GM19043 (cell line): ENCODE data around the gene PTGIS.
"Not testable (repeated sequence)": the region's sequence is repeated elsewhere in the genome, so short reads cannot be mapped to it uniquely, and the experiment has no call there.

ENCODE experiments used
- ATAC-seq: cut with Tn5 transposase; IDR thresholded peaks from one replicate; pipeline ENCODE4 v1.9.1; 2021; ENCODE audit warnings: low read depth; ENCODE audit not compliant: unreplicated experiment

Gene PTGIS

DNA sequence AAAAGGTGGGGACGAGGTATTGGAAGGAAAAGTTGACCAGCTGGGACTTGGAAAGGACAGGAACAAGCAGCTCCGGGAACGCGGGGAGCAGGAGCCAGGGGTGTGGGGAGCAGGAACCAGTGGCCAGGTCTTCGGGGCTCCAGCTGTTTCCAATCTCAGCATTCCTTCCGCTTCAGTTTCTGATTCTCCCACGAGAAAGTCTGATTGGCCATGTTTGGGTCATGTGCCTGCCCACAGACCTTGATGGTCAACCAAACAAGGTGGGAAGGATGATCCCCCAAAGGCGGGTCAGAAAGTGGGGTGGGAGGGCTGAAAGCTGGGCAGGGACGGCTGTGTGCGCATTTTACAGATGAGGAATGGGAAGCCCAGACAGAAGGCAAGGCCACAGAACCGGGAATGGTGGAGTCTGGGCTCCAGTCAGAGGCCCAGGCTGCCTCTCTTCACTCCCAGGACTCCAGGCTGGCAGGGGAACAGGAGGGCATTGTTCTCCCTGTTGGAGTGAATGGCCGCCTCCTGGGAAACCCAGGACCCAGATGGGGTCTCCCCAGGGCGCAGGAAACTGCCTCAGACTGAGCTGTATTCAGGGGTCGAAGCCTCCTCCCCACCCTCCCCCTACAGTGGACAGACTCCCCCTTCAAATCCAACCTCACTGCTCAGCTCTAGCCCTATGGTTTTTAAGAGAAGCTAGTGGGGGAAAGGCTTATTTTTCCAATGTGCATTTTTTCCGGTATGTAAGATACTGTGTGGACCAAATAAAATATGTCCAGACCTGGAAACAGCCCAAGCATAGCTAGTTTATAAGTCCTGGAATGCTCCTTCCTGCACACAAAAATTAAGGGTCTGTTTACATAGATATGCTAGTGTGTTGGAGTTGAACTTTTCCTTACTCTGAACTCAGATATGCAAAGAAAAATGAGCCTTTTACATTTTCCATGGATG is 12.2 kb upstream of the PTGIS start:
- no peak for ATAC-seq

DNA sequence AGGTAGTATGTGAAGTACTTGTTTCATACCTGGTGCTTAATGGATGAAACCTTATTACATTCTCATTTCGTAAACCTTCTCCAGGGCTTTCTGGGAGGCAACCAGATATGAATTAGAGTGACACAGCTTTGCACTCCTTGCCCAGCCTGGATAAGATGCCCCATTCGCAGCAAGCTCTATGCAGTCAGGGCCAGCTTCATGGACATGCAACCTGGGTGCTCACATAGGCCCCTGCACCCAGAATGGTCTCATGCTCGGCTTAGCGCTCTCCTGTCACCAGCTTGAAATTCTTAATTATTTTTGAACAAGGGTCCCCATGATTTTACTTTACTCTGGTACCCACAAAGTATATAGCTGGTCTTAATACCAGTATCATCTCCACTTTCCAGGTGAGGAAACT is 11.3 kb upstream of the PTGIS start:
- ATAC-seq: no peak

DNA sequence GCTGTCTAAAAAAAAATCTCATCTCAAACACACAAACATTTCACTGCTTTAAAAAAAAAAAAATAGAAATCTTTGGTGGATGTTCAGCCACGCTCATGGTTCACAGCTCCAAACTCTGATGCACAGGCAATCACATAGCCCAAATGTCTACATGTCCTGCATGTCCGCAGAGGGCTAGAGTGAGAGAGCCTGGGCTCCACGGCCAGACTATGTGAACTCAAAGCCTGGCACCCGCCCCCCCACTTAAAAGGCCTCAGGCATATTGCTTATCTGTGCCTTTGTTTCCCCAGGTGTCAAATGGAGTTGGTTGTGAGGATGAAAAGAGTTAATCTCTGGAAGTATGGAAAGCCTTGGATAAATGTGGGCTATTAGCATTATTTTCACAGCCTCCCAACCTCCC is 10.5 kb upstream of the PTGIS start:
- ATAC-seq: no peak

DNA sequence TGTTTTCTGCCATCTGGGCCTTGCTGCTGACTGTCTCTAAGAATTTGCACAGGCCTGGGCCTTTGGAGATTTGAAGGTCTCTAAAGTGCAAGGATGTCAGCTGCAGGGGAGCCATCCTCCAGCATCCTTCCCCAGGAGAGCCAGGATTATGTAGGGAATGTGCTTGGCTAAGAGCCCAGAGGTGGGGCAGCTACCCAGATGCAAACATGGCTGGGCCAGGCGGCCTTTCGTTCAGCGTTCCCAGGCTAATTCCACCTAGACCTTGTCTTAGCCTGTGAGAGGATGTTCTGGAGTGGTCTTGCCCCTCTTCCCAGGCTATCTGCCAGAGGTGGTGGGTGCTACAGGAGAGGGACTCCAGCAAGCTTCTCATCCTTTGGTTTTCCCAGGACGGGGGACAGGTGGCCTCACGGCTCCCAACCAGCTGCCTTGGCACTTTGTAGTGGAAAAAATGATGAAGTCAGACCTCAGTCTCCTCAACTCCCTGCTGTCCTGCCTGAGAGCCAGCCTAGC is 7.7 kb upstream of the PTGIS start:
- ATAC-seq: no peak

DNA sequence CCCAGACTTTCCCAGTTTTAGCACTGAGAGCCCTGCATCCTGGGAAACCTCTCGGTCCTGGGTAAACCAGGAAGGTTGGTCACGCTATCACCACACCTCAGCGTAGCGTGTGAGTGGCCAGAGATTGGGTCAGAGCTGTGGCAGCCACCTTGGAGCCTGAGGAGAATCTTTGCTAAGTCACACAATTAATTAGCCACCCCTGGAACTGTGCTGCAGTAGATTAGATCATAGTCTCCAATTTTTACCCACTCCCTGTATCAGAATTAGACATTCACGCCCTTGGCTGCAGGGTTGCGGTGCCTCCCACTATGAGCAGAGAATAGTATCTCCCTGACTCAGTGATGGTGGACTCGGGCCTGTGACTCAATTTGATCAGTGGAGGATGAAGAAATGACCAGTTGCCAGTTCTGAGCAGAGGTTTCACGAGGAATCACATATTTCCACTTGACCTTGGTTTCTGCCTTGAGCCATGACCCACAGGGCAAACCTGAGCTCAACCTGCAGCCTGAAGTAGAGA is 6.0 kb upstream of the PTGIS start:
- ATAC-seq: no peak

DNA sequence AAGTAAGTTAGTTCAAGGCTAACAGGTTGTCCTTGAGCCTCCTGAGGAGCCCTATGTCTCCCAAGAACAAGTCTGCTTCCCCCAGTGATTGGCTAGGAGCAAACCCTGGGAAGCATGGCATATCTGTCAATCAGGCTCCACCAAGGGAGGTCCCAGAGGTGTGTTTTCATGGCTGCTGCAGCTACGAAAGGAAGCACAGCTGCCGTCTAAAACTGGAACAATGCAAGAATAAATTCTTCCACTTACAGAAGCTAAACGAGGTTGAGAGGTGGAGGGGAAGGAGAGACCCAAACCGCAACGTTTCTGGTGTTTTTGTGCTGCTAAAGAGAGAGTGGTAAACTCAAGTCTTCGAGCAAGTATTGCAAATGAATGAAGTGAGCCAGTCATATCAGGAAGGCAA is 4.9 kb upstream of the PTGIS start:
- no peak for ATAC-seq

DNA sequence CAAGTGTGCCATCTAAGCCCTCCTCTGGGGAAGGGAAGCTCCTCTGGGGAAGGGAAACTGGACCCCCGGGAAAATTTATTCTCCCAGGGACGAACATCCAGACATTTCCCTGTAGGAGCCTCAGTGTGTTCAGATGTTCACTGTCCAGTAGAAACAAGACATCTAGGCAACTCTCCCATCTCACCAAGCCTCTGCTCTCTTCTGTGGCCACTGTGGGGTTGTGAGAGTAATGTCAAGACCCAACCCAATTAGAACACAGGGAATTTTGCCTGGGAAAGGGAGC is 3.6 kb upstream of the PTGIS start:
- ATAC-seq: no peak

DNA sequence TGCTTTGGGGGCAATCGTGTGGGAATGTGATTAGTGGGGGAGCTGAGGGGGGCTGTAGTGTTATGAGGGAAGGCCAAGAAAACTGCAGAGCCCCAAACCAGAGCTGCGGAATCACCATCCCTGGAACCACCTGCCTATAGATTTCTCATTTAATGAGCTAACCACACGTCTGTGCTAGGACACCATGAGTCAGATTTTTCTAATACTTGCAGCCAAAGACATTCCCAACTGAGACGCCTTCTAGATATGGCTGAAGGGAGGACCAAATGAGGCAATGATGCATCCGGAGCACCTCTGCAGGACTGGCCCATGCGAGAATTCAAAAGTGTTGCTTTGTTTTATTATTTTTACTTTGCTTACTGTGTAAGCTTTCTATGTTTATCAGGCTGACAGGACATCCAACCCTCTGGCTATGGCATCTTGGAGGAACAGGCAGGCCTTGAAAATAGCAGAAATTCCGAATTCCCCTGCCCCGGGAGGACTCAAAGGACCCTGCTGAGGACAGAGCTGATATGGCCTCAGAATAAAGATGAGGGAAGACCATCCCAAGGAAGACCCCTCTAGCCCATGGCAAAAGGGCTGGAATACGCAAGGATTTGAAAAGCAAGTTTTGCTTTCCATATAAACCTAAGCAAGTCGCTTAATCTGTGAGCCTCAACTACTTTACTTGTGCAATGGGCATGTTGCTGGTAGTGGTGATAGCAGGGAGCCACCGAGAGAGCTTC is 3.1 kb upstream of the PTGIS start:
- no peak for ATAC-seq

DNA sequence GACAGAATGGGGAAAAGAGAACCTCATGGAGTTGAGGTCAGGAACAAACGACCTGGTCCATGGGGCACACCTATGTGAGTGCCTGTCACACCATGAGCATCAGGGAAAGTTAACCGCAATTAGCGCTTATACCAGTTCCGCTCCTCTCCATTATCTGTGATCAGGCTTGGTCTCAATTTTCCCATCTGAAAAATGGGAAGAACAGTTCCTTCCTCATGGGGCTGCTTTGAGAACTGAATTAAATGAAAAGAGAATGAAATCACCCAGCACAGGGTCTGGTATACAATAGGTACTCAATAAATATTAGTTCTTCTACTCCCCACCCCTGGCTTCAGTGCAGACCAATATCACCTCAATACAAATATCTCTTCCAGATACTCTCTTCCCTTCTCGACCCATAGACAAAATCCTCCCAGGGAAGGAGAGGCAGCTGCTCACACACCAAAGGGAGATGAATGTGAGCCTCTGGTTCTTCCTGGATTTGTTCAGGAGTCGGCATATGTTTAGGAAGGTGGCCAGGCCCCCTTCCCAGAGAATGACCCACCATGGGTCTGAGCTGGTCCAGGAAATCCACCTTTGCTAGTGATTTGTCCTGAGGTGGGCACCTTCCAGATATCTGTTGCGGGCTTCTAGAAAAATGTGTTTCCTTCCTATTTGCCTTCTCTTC is 2.4 kb upstream of the PTGIS start:
- ATAC-seq: no peak

DNA sequence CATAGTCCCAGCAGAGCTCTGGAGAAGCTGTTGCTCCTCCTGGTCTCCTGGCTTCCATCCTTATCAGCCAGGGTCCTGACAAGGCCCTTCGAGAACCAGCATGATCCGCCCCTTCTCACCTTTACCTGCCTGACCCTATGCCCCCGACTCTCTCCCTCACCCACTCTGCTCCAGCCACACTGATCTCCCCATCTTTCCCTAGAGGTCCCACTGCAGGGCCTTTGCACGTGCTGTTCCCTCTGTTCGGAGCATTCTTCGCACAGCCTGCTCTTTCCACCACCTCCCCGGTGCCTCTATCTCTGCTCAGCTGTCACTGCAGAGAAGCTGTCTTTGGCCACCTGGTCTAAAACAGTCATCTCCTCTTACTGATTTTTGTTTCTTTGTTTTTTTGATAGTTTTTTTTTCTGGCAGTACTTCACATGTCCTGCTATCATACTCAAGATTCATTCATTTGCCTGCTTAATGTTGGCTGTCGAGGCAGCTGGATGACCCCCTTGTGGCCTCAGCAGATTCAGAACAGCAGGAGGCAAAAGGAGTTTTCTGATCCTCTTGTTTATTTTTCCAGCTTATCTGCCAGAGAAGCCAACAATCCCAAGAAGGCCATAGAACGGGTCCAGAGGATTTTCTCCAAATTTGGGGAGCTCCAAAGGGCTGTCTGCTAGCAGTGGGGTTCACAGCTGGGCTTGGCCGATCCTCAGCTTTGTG is 1.6 kb upstream of the PTGIS start:
- ATAC-seq: no peak

DNA sequence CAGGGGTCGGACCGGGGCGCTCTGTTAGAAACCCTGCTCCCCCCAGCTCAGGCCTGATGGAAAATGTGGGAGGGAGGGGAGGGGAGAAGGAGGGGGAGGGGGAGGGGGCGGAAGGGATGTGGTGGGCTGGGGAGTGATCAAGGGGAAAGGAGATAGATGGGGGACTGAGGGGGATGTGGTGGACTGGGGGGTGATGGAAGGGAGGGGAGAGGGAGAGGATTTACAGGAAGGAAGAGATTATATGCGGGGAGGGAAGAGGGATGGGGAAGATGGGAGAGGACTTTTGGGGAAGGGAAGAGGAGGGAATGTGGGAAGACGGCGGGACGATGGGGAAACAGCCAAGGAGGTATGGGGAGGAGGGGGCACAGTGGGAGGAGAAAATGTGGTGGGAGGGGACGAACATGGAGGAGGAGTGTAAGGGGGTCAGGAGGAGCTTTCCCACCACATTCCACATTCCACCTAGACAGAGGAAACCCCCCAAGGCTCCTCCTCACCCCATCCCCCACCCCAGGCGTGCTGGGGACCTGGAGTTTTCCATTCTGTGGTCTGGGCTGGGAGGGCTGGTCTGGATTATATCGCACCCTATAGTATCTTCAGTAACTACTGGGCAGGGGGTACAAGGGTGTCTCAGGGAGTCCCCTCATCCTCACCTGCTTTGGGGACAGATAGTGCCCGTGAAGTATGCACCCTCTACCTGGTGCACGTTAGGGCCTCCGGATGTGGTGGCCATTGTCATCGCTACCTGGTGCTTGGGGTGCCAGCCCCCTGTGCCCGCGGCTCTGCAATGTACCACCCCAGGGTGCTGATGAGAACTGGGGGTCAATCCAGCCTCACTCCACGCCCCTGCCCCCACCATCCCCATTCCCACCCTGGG is 578 bp upstream of the PTGIS start:
- ATAC-seq: no peak

DNA sequence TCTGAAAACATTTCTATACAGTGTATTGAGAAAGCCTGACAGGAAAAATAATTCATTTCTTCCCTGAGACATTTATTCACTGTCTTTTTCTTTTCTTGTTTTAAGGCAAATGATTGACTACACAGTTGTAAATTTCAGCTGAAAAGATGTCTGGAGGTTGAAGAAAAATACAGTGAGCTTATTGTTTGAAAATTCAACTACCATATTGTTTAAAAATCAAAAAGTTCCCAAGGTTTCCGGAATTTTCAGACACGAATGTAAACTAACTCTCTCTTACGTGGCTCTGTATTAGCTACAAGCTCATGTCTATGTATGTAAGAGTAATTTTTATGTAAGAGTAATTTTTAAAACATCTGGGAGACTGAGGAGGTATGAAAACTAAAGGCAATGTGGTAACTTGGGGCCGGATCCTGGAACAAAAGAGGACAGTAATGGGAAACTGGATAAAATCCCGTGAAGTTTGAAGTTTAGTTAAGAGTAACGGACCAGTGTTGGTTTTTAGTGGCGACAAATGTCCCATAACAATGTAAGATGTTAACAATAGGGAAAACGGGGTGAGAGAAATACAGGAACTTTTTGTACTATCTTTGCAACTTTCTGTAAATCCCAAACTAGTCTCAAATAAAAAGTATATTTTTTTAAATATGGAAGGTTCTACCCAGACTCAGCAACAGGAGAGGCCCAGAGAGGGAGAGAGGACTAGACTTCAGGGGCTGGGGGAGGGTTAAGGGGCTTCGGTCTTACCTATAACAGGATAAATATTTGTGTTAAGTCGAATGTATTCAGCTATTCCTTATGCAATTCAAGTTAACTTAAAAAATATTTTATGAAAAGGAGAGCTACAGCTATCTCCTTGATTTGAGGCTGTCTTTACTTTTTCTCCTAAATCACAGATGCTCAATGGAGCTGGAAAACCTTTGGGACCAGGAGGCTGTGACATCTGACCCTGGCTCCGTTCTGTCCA is 1.3 kb downstream of the PTGIS start:
- ATAC-seq: no peak

DNA sequence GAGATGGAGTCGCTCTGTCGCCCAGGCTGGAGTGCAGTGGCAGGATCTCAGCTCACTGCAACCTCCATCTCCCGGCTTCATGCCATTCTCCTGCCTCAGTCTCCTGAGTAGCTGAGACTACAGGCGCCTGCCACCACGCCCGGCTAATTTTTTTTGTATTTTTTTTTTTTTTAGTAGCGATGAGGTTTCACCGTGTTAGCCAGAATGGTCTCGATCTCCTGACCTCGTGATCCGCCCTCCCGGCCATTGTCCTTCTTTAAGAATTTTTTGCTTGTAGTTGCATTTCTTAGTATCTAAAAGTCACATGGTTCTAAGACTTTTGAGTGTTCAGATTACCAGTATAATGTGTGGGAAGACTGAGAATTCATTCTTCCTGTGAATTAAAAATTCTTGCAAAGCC is 2.9 kb downstream of the PTGIS start:
- not testable (repeated sequence) for ATAC-seq

DNA sequence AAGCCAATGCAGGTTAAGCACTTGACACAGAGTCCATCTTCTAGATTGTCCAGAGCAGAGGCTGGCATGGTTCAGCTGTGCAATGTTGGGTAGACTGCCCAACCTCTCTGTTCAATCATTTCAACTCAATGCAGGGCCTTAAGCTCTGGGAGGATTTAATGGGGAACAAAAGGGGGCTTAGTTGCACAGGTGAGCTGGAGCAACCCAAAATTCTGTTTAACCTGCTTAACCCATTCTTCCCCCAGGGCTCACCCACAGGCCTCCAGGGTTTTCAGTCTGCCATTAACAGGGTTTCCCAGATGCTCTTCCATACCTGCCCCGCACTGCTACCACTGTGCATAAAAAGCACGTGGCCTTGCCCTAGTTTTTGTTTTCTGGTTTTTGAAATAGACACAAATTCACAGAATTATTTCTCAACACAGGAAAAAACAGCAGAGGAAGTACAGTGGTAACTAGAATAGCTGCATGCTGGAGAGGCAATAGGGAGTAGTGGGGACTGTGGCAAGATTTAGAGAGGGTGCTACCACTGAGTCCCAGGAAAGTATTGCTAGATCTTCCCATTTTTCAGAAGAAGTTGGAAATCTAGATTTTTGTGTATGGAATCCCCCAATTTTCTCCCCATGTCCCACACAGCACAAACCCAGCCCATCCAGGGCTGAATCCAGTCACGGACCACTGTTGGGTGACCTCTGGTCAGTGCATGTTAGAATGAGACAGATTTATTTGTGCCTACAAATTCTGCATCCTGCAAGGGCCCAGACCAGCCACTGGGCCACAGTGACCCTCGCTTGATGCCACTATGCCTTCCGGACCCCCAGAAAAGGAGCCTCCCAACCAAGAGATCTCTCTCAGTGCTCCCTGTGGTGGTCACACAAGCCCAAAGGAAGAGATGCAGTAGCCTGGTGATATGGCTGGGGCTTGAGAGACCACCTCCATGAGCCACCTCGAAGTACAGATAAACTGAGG is 4.6 kb downstream of the PTGIS start:
- no peak for ATAC-seq

DNA sequence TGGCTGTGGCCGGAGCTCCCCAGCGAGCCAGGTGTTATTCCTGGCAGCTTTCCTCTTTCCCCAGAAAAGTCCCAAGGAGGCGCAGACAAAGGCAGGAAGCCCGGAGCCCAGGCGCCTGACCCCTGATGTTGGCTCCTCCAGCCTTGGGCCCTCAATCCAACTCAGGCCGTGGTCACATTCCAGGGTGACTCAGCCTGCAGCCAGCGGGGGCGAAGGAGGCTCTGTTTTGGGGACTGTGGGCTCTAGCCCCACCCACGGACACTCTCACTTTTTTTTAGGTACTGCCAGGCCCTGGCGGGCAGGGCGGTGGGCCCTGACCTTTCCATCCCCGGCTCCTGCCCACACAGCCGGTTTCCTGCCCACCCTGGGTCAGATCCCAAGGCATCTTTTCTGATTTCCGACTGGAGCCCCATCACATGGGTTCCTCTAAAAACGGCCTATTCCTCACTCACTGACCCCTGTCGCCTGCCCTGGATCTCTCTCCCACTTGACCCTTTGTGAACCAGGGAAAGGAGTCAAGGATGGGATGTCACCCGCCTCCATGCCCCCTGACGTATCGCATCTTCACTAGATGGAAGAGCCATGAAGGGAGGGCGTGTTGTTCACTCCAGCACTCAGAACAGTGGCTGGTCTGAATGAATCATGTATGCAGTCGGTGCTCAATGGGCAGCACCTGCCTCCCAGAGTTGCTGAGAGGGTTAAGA is 5.5 kb downstream of the PTGIS start:
- no peak for ATAC-seq

DNA sequence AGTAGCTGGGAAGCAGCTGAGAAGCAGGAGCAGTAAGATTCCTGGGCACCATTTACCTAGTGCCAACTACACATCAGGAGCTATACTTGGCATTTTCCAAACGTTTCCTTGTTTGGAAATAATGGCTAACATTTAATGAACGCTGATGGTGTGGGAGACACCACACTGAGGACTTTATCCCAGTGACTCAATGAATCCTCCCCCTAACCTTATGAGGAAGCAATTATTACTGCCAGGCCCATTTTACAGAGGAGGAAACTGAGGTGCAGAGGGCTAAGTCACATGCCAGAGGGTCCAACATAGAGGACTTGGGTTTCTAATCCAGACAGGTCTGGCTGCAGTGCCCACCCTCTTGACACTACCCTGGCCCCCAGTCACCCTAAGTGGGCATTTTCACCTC is 6.1 kb downstream of the PTGIS start:
- ATAC-seq: no peak

DNA sequence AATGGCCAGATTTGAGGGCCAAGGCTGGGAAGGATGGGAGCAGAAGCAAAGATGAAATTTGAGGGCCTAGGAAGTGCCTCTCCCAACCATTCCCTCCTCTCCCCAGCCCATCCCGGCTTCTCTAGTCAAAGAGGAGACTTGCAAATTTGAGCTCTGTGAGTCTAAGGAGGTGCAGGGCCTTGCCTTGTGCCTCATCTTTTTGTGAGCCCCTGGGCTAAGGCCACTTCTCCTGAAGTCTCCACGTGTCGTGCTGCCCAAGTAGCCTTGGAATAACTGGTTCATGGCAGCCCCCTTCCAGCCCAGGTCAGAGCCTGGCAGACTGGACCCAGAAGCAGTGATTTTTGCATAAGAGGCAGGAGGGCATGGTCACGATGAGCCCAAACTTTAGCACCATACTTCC is 6.7 kb downstream of the PTGIS start:
- ATAC-seq: no peak
